HL-60 (cell line): Measurements from ENCODE around the gene RNF39.
A peak's percentile ranks its signal among the peaks of the same experiment; 100 is the strongest.

Source experiments
- DNase-seq, 2 experiments: peaks; one replicate each; pipeline ENCODE4 v3.0.0-alpha.2; 2010 to 2020; ENCODE audit warnings: low read depth in 1 of 2, low spot score in 1 of 2
- H3K27ac ChIP-seq: fragments of 250-450 bp; sonication (Bioruptor Pico); replicated peaks from 2 replicates; pipeline ENCODE4 v1.5.1; 2020; ENCODE audit warnings: mild to moderate bottlenecking, moderate library complexity
- H3K27me3 ChIP-seq: fragments of 250-450 bp; sonication (Bioruptor Pico); 2 replicates; pipeline ENCODE4 v1.5.1; 2021; ENCODE audit warnings: mild to moderate bottlenecking, moderate library complexity; ENCODE audit not compliant: insufficient read depth, poor library complexity, severe bottlenecking
- H3K4me3 ChIP-seq: replicated peaks from 2 replicates; pipeline ENCODE4 v1.5.1; 2011; ENCODE audit warnings: mild to moderate bottlenecking, control low read depth, low read length; ENCODE audit not compliant: insufficient read depth
- CTCF ChIP-seq: IDR thresholded peaks from one replicate; pipeline ENCODE4 v1.5.1; 2011; ENCODE audit warnings: low read length, control low read depth, inconsistent platforms; ENCODE audit not compliant: insufficient read depth
- GABPA ChIP-seq: IDR thresholded peaks from 2 replicates; pipeline ENCODE4 v1.6.1; 2012; ENCODE audit warnings: low read depth
- POLR2AphosphoS5 ChIP-seq: IDR thresholded peaks from 2 replicates; pipeline ENCODE4 v1.6.1; 2012; ENCODE audit warnings: low read depth
- SPI1 ChIP-seq: IDR thresholded peaks from 2 replicates; pipeline ENCODE4 v1.6.1; 2012; ENCODE audit warnings: low read depth, mild to moderate bottlenecking, borderline replicate concordance
- TF ChIP-seq, protein P1 (sequence below): IDR thresholded peaks from 2 replicates; pipeline ENCODE4 v1.6.1; 2012; ENCODE audit warnings: low read depth; ENCODE audit not compliant: insufficient replicate concordance

Gene RNF39

DNA sequence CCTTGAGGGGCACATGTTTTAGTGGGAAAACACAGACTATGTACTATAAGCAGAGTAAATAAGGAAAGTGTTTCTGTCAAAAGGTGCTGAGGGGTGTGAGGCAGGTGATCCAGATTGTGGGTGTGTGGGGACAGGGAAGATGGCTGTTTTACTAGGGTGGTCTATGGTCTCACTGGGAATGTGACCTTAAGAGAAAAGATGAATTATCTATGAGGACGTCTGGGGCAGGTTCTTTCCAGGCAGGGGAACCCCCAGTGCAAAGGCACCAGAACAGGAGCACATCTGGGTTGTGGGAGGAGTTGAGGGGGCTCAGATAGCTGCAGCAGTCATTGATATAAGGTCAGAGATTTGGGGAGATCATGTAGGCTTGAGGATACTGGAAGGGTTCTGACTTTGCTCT lies 32.7 kb downstream of the RNF39 start:
- Histone ChIP-seq H3K4me3 (no peak overlapping the region), H3K27me3 (no peaks in the 10 kb centered on the region), H3K27ac (no peak overlapping the region)
- TF ChIP-seq CTCF (no peak), POLR2AphosphoS5 (no peak)
- TF ChIP-seq, protein P1, sequence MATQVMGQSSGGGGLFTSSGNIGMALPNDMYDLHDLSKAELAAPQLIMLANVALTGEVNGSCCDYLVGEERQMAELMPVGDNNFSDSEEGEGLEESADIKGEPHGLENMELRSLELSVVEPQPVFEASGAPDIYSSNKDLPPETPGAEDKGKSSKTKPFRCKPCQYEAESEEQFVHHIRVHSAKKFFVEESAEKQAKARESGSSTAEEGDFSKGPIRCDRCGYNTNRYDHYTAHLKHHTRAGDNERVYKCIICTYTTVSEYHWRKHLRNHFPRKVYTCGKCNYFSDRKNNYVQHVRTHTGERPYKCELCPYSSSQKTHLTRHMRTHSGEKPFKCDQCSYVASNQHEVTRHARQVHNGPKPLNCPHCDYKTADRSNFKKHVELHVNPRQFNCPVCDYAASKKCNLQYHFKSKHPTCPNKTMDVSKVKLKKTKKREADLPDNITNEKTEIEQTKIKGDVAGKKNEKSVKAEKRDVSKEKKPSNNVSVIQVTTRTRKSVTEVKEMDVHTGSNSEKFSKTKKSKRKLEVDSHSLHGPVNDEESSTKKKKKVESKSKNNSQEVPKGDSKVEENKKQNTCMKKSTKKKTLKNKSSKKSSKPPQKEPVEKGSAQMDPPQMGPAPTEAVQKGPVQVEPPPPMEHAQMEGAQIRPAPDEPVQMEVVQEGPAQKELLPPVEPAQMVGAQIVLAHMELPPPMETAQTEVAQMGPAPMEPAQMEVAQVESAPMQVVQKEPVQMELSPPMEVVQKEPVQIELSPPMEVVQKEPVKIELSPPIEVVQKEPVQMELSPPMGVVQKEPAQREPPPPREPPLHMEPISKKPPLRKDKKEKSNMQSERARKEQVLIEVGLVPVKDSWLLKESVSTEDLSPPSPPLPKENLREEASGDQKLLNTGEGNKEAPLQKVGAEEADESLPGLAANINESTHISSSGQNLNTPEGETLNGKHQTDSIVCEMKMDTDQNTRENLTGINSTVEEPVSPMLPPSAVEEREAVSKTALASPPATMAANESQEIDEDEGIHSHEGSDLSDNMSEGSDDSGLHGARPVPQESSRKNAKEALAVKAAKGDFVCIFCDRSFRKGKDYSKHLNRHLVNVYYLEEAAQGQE: no peak
- DNase-seq: no peak

DNA sequence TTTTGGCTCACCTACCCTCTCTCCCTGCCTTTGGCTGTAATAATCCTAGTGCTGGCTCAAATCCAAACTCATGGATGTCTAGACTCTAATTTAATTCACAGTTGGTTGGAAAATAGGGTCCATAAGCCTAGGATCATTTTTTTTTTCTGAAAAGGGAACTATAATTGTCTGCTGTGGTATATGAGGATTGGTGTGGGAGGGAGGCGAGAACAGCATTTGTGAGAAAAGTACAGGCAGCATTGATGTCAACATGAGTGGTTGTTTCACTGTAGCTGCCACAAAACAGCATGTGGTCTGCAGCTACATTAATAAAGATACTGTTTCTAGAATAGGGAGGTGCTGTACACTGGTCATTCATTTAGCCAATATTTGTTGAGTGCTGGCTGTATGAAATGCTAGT lies 33.1 kb downstream of the RNF39 start:
- no peak overlapping the region for H3K4me3 ChIP-seq
- TF ChIP-seq CTCF (no peak), GABPA (no peak), POLR2AphosphoS5 (no peak), SPI1 (no peak)
- TF ChIP-seq, protein P1: no peak
- no peak overlapping the region for H3K27ac ChIP-seq
- no peaks in the 10 kb centered on the region for H3K27me3 ChIP-seq
- peak in 1 of 2 experiments; percentile 20 for DNase-seq

- no peaks in the 10 kb centered on the region for H3K27me3 ChIP-seq
- no peak for TF ChIP-seq SPI1
- TF ChIP-seq POLR2AphosphoS5: no peak
- no peak for DNase-seq
- no peak overlapping the region for H3K27ac ChIP-seq
- H3K4me3 ChIP-seq: no peak overlapping the region
Measured at GRCh38 chr6:30041821-30042220, 33.7 kb downstream of the RNF39 start.

GRCh38 chr6:30041221-30041620 lies 34.3 kb downstream of the RNF39 start:
- Histone ChIP-seq H3K27ac (no peak overlapping the region), H3K27me3 (no peaks in the 10 kb centered on the region), H3K4me3 (no peak overlapping the region)
- TF ChIP-seq POLR2AphosphoS5: no peak
- DNase-seq: no peak

DNA sequence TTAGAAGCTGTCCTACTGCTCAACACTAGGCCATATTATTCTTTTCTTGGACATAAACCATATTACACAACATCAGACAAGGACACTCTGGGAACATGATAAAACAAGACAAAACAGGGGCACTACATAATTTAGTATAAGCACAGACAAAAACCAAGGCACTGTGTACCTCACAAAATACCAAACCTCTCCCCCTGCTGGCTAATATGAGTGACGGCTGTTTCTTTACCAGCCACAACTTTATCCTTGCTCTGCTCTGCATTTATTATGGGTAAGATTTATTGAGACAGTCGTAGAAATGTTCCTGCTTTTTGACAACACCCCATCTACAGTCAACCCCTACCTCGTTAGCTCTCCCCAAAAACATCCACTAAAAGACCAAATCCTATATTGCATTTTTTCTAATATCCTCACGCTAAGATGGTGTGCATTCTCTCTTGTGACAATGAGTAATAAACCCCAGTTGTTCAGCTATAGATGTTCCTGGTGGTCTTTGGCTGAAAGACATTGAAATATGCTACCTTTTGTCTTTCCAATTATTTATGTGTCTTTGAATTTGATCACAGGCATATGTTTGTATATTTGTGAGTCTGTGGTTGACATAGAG lies 38.3 kb downstream of the RNF39 start:
- DNase-seq: peak in 1 of 2 experiments; percentile 21
- peak; percentile 54 for TF ChIP-seq CTCF
- TF ChIP-seq, protein P1: no peak
- TF ChIP-seq GABPA: no peak
- TF ChIP-seq POLR2AphosphoS5: no peak
- no peak for TF ChIP-seq SPI1
- H3K4me3 ChIP-seq: no peak overlapping the region

More for the DNA sequence above, 38.3 kb downstream of the RNF39 start:
- no peak overlapping the region for H3K27ac ChIP-seq
- no peaks in the 10 kb centered on the region for H3K27me3 ChIP-seq
